Caco-2 (cell line): ENCODE results near the gene C16orf54. TPM values are rescaled to one million over a fixed set of nuclear protein-coding genes. Genes with fewer than 3 reads are reported as not detected.

ENCODE experiments used
- total RNA-seq: library from RNA; stranded (reverse); gene quantifications from 2 replicates; pipeline ENCODE4 v1.2.3, GENCODE V29; 2022

C16orf54 gene
- total RNA-seq, 1 experiment from 2014 or later = not detected

Other genes starting within 250 kb of the C16orf54 start
- gene NPIPB12, start 239.6 kb downstream of the C16orf54 start, total RNA-seq = 53.1 and 66.2 TPM in 2 replicates
- not detected in 2 replicates for gene SPN, start 82.7 kb downstream of the C16orf54 start, total RNA-seq
- 176 and 178 TPM in 2 replicates for gene QPRT, start 66.8 kb downstream of the C16orf54 start, total RNA-seq
- gene ZG16, start 32.3 kb upstream of the C16orf54 start, total RNA-seq = 1.4 and 1.9 TPM in 2 replicates
- gene KIF22, start 44.8 kb upstream of the C16orf54 start, total RNA-seq = 134 and 152 TPM in 2 replicates
- gene MAZ, start 60.5 kb upstream of the C16orf54 start, total RNA-seq = 299 and 317 TPM in 2 replicates
- gene PRRT2, start 66.2 kb upstream of the C16orf54 start, total RNA-seq = 3.6 and 3.9 TPM in 2 replicates
- 31.4 and 33.0 TPM in 2 replicates for gene PAGR1, start 70.2 kb upstream of the C16orf54 start, total RNA-seq
- gene MVP, start 74.5 kb upstream of the C16orf54 start, total RNA-seq = 62.9 and 72.5 TPM in 2 replicates
- 56.6 and 57.1 TPM in 2 replicates for gene CDIPT, start 117.2 kb upstream of the C16orf54 start, total RNA-seq
- gene SEZ6L2, start 153.6 kb upstream of the C16orf54 start, total RNA-seq = 24.1 and 26.3 TPM in 2 replicates
- gene ASPHD1, start 154.5 kb upstream of the C16orf54 start, total RNA-seq = 13.2 and 14.7 TPM in 2 replicates
- 13.0 and 14.9 TPM in 2 replicates for gene KCTD13, start 180.2 kb upstream of the C16orf54 start, total RNA-seq
- gene TMEM219, start 216.1 kb upstream of the C16orf54 start, total RNA-seq = 54.5 and 57.7 TPM in 2 replicates
- 45.8 and 47.1 TPM in 2 replicates for gene TAOK2, start 227.9 kb upstream of the C16orf54 start, total RNA-seq
- 22.7 and 23.3 TPM in 2 replicates for gene HIRIP3, start 249.6 kb upstream of the C16orf54 start, total RNA-seq